Measurements from ENCODE around the gene CEP41. TPM values are rescaled to one million over a fixed set of nuclear protein-coding genes. Genes with fewer than 3 reads are reported as not detected.
A peak's percentile ranks its signal among the peaks of the same experiment; 100 is the strongest.

Gene CEP41
- total and polyA plus RNA-seq, 2 experiments from 2014 or later, result 17.4 to 25.0 TPM

- no peaks in the 10 kb centered on the region for H4K20me1 ChIP-seq (replicated peaks; ENCODE audit: insufficient read depth)
- TF ChIP-seq REST (IDR thresholded peaks at IDR 0.05; ENCODE audit: unreplicated experiment) (no peak), STAT1 (IDR thresholded peaks at IDR 0.05; ENCODE audit: unreplicated experiment) (no peak), JUNB (IDR thresholded peaks at IDR 0.05; ENCODE audit: unreplicated experiment) (no peak), CTCF (conservative IDR thresholded peaks at IDR 0.05; ENCODE audit: low read depth in 2 of 2) (no peak), EZH2 (IDR thresholded peaks at IDR 0.05; ENCODE audit: low read depth, unreplicated experiment) (no peak), ETS1 (IDR thresholded peaks at IDR 0.05) (no peak), ZNF331 (CRISPR knock-in tag; IDR thresholded peaks at IDR 0.05; ENCODE audit: low read depth) (no peak), NANOG (IDR thresholded peaks at IDR 0.05; ENCODE audit: borderline replicate concordance) (no peak), CREB1 (CRISPR knock-in tag; IDR thresholded peaks at IDR 0.05; ENCODE audit: low read depth) (no peak), POLR2AphosphoS5 (IDR thresholded peaks at IDR 0.05; ENCODE audit: low read depth) (no peak), ZNF462 (CRISPR knock-in tag; IDR thresholded peaks at IDR 0.05) (no peak), EZH2phosphoT487 (IDR thresholded peaks at IDR 0.05; ENCODE audit: unreplicated experiment) (no peak), ZNF114 (CRISPR knock-in tag; IDR thresholded peaks at IDR 0.05) (no peak)
- Mint-ChIP-seq H3K27me3 (ENCODE audit: insufficient read depth, low read depth, poor library complexity) (peaks cover 1% of the 10 kb centered on the region), H3K4me3 (no peak overlapping the region), H3K27ac (peak overlapping the region; percentile 57; the same call in 1 of the 2 replicates), H3K36me3 (ENCODE audit: low read depth) (no peaks in the 10 kb centered on the region), H3K9me3 (no peaks in the 10 kb centered on the region), H3K4me1 (peaks cover 30% of the 10 kb centered on the region)
- H3K27ac ChIP-seq (ENCODE audit: low read depth), result no peak overlapping the region
- H3K79me2 ChIP-seq (replicated peaks; ENCODE audit: insufficient read depth), result no peaks in the 10 kb centered on the region
- no peaks in the 10 kb centered on the region for H3K9me2 ChIP-seq (ENCODE audit: insufficient read depth)
- H3K27me3 ChIP-seq (ENCODE audit: insufficient read depth), result no peaks in the 10 kb centered on the region
- H3K4me2 ChIP-seq, result no peak overlapping the region
- no peaks in the 10 kb centered on the region for H3F3A ChIP-seq (replicated peaks; ENCODE audit: low read depth)
- no peak overlapping the region for H3K4me3 ChIP-seq
- no peaks in the 10 kb centered on the region; the same call in 1 of the 2 replicates for H3K4me1 ChIP-seq (ENCODE audit: insufficient read depth)
- no peak overlapping the region for H2AFZ ChIP-seq
- no peak for DNase-seq (ENCODE audit: low spot score)
- no peaks in the 10 kb centered on the region for H3K36me3 ChIP-seq (ENCODE audit: insufficient read depth)
- ATAC-seq, result no peak
These were observed 22.5 kb downstream of the CEP41 start for GRCh38 chr7:130418306-130418705.

All from GM23338 (cell line).